CD4-positive, CD25-positive, alpha-beta regulatory T cell (primary cell): Measurements from ENCODE around the gene COL4A6. TPM values are rescaled to one million over a fixed set of nuclear protein-coding genes. Genes with fewer than 3 reads are reported as not detected.
A peak's percentile ranks its signal among the peaks of the same experiment; 100 is the strongest.

Source experiments
- ATAC-seq, 2 donors: fragments of 150-1000 bp; cut with Tn5 transposase; one replicate each; pipeline ENCODE4 v1.10.0; 2021; ENCODE audit warnings: low read depth in 2 of 2, moderate number of reproducible peaks in 2 of 2, moderate library complexity in 1 of 2
- DNase-seq, 3 donors: peaks; one replicate each; pipeline versions ENCODE4 v3.0.0 to v3.0.0-alpha.2; 2012 to 2022; ENCODE audit warnings: mixed read lengths in 1 of 3
- H3K27ac ChIP-seq: one replicate; pipeline ENCODE4 v1.7.0; 2013; ENCODE audit warnings: mild to moderate bottlenecking, low read length; ENCODE audit not compliant: insufficient read depth, poor library complexity, severe bottlenecking
- H3K27me3 ChIP-seq: one replicate; pipeline ENCODE4 v1.7.0; 2013; ENCODE audit warnings: low read length; ENCODE audit not compliant: control insufficient read depth, insufficient read depth
- H3K36me3 ChIP-seq: one replicate; pipeline ENCODE4 v1.7.0; 2013; ENCODE audit warnings: mild to moderate bottlenecking, low read length, moderate library complexity; ENCODE audit not compliant: control insufficient read depth, insufficient read depth
- H3K4me1 ChIP-seq: 2 replicates; pipeline ENCODE4 v1.7.0; 2013; ENCODE audit warnings: mild to moderate bottlenecking, low read length; ENCODE audit not compliant: insufficient read depth, control insufficient read depth, poor library complexity, severe bottlenecking
- H3K4me3 ChIP-seq: one replicate; pipeline ENCODE4 v1.7.0; 2013; ENCODE audit warnings: low read depth, mild to moderate bottlenecking, low read length, moderate library complexity
- H3K9me3 ChIP-seq, 2 experiments: 1 replicate in 1 of 2; 2 replicates in 1 of 2; pipeline ENCODE4 v1.7.0; 2013; ENCODE audit warnings: low read length in 2 of 2, mild to moderate bottlenecking in 1 of 2, moderate library complexity in 1 of 2; ENCODE audit not compliant: control insufficient read depth in 2 of 2
- H3K27ac Mint-ChIP-seq, 3 donors: one replicate each; pipeline ENCODE4 v1.8.0; 2020 to 2022; ENCODE audit warnings: mild to moderate bottlenecking in 3 of 3, mixed read lengths in 3 of 3, moderate library complexity in 2 of 3
- H3K27me3 Mint-ChIP-seq: one replicate; pipeline ENCODE4 v1.8.0; 2022; ENCODE audit warnings: mild to moderate bottlenecking, mixed read lengths
- H3K36me3 Mint-ChIP-seq: one replicate; pipeline ENCODE4 v1.8.0; 2020; ENCODE audit warnings: mixed read lengths
- H3K4me1 Mint-ChIP-seq, 4 donors: one replicate each; pipeline ENCODE4 v1.8.0; 2020 to 2022; ENCODE audit warnings: mixed read lengths in 4 of 4, mild to moderate bottlenecking in 1 of 4
- H3K4me3 Mint-ChIP-seq, 4 donors: one replicate each; pipeline ENCODE4 v1.8.0; 2020 to 2022; ENCODE audit warnings: mild to moderate bottlenecking in 4 of 4, mixed read lengths in 4 of 4, moderate library complexity in 3 of 4
- H3K9me3 Mint-ChIP-seq, 7 donors: one replicate each; pipeline ENCODE4 v1.8.0; 2020 to 2022; ENCODE audit warnings: mixed read lengths in 7 of 7, mild to moderate bottlenecking in 3 of 7, moderate library complexity in 2 of 7
- polyA plus RNA-seq, 4 donors: library from polyadenylated mRNA; unstranded; fragments of 300-500 nt; fragmentation: Illumina TruSeq; gene quantifications; one replicate each; pipeline ENCODE4 v1.2.3, GENCODE V29; 2021
- total RNA-seq: library from RNA; stranded (reverse); gene quantifications from one replicate; pipeline ENCODE4 v1.2.3, GENCODE V29; 2022

The COL4A6 gene
- total and polyA plus RNA-seq, 5 donors from 2014 or later: not detected

GRCh38 chrX:108216919-108217571 is 221.2 kb downstream of the COL4A6 start:
- no peaks in the 10 kb centered on the region for H3K27me3 Mint-ChIP-seq
- ATAC-seq: no peak

GRCh38 chrX:108216405-108216804 is 221.8 kb downstream of the COL4A6 start:
- Mint-ChIP-seq H3K4me1 (no peaks in the 10 kb centered on the region), H3K27me3 (no peaks in the 10 kb centered on the region), H3K27ac (no peak overlapping the region), H3K9me3 (no peaks in the 10 kb centered on the region), H3K4me3 (no peak overlapping the region), H3K36me3 (no peaks in the 10 kb centered on the region)
- no peaks in the 10 kb centered on the region for H3K27me3 ChIP-seq
- no peak for ATAC-seq
- no peaks in the 10 kb centered on the region for H3K9me3 ChIP-seq
- no peak overlapping the region for H3K27ac ChIP-seq
- H3K36me3 ChIP-seq: no peaks in the 10 kb centered on the region
- no peaks in the 10 kb centered on the region for H3K4me1 ChIP-seq
- H3K4me3 ChIP-seq: no peak overlapping the region
- no peak for DNase-seq

More at GRCh38 chrX:108216919-108217571, 221.2 kb downstream of the COL4A6 start:
- no peaks in the 10 kb centered on the region for H3K27me3 ChIP-seq
- H3K36me3 Mint-ChIP-seq: no peaks in the 10 kb centered on the region
- H3K27ac Mint-ChIP-seq: no peak overlapping the region
- no peaks in the 10 kb centered on the region for H3K36me3 ChIP-seq
- no peak overlapping the region for H3K27ac ChIP-seq
- H3K4me3 Mint-ChIP-seq: no peak overlapping the region
- no peaks in the 10 kb centered on the region for H3K4me1 Mint-ChIP-seq
- DNase-seq: no peak
- H3K9me3 Mint-ChIP-seq: no peaks in the 10 kb centered on the region
- no peak overlapping the region for H3K4me3 ChIP-seq
- H3K9me3 ChIP-seq: no peaks in the 10 kb centered on the region
- H3K4me1 ChIP-seq: no peaks in the 10 kb centered on the region

- Histone ChIP-seq H3K4me1 (no peaks in the 10 kb centered on the region), H3K9me3 (no peaks in the 10 kb centered on the region), H3K36me3 (no peaks in the 10 kb centered on the region), H3K27me3 (no peaks in the 10 kb centered on the region), H3K4me3 (no peak overlapping the region), H3K27ac (no peak overlapping the region)
- no peak for ATAC-seq
- Mint-ChIP-seq H3K27me3 (no peaks in the 10 kb centered on the region), H3K4me1 (no peaks in the 10 kb centered on the region), H3K36me3 (no peaks in the 10 kb centered on the region), H3K9me3 (peaks cover 0 to 1% (median 0%) of the 10 kb centered on the region in 7 donors), H3K4me3 (no peak overlapping the region), H3K27ac (no peak overlapping the region)
- no peak for DNase-seq
These were observed 226.9 kb downstream of the COL4A6 start for GRCh38 chrX:108211301-108211700.

- Mint-ChIP-seq H3K27ac (no peak overlapping the region), H3K4me1 (no peaks in the 10 kb centered on the region), H3K36me3 (no peaks in the 10 kb centered on the region), H3K9me3 (peaks cover 0 to 1% (median 0%) of the 10 kb centered on the region in 7 donors), H3K27me3 (peaks cover 5% of the 10 kb centered on the region), H3K4me3 (no peak overlapping the region)
- ATAC-seq: no peak
- Histone ChIP-seq H3K36me3 (no peaks in the 10 kb centered on the region), H3K4me3 (no peak overlapping the region), H3K27me3 (no peaks in the 10 kb centered on the region), H3K4me1 (no peaks in the 10 kb centered on the region), H3K9me3 (no peaks in the 10 kb centered on the region), H3K27ac (no peak overlapping the region)
- no peak for DNase-seq
These were observed 229.1 kb downstream of the COL4A6 start for GRCh38 chrX:108209006-108209554.

GRCh38 chrX:108203540-108203939 is 234.7 kb downstream of the COL4A6 start:
- Histone ChIP-seq H3K4me1 (no peaks in the 10 kb centered on the region), H3K27me3 (peaks cover under 1% of the 10 kb centered on the region), H3K27ac (no peak overlapping the region), H3K4me3 (no peak overlapping the region), H3K9me3 (no peaks in the 10 kb centered on the region), H3K36me3 (no peaks in the 10 kb centered on the region)
- Mint-ChIP-seq H3K4me1 (no peaks in the 10 kb centered on the region), H3K27me3 (peaks cover 5% of the 10 kb centered on the region), H3K4me3 (no peak overlapping the region), H3K27ac (no peak overlapping the region), H3K36me3 (no peaks in the 10 kb centered on the region), H3K9me3 (peaks cover 0 to 1% (median 0%) of the 10 kb centered on the region in 7 donors)
- ATAC-seq (no peak), DNase-seq (no peak)

- Histone ChIP-seq H3K4me1 (no peaks in the 10 kb centered on the region), H3K27me3 (peaks cover 1% of the 10 kb centered on the region), H3K36me3 (no peaks in the 10 kb centered on the region), H3K27ac (no peak overlapping the region), H3K9me3 (no peaks in the 10 kb centered on the region), H3K4me3 (no peak overlapping the region)
- peak in 1 of 3 donors; percentile 16 for DNase-seq
- H3K36me3 Mint-ChIP-seq: no peaks in the 10 kb centered on the region
- no peaks in the 10 kb centered on the region for H3K4me1 Mint-ChIP-seq
- ATAC-seq: no peak
- H3K27ac Mint-ChIP-seq: no peak overlapping the region
- H3K4me3 Mint-ChIP-seq: no peak overlapping the region
- H3K9me3 Mint-ChIP-seq: no peaks in the 10 kb centered on the region
- peaks cover 3% of the 10 kb centered on the region for H3K27me3 Mint-ChIP-seq
These were observed 238.5 kb downstream of the COL4A6 start for GRCh38 chrX:108199691-108200090.

GRCh38 chrX:108199041-108199440 is 239.2 kb downstream of the COL4A6 start:
- no peaks in the 10 kb centered on the region for H3K9me3 ChIP-seq
- no peak overlapping the region for H3K27ac Mint-ChIP-seq
- no peak overlapping the region for H3K4me3 Mint-ChIP-seq
- no peak overlapping the region for H3K4me3 ChIP-seq
- H3K9me3 Mint-ChIP-seq: no peaks in the 10 kb centered on the region
- no peaks in the 10 kb centered on the region for H3K4me1 ChIP-seq
- H3K27me3 ChIP-seq: peaks cover 1% of the 10 kb centered on the region
- no peaks in the 10 kb centered on the region for H3K4me1 Mint-ChIP-seq
- H3K27ac ChIP-seq: no peak overlapping the region
- H3K36me3 ChIP-seq: no peaks in the 10 kb centered on the region
- ATAC-seq: no peak
- H3K27me3 Mint-ChIP-seq: no peaks in the 10 kb centered on the region
- no peaks in the 10 kb centered on the region for H3K36me3 Mint-ChIP-seq
- no peak for DNase-seq

GRCh38 chrX:108198420-108198819 is 239.8 kb downstream of the COL4A6 start:
- Mint-ChIP-seq H3K4me1 (no peaks in the 10 kb centered on the region), H3K4me3 (no peak overlapping the region), H3K36me3 (no peaks in the 10 kb centered on the region), H3K27ac (no peak overlapping the region), H3K9me3 (no peaks in the 10 kb centered on the region), H3K27me3 (no peaks in the 10 kb centered on the region)
- ATAC-seq (no peak), DNase-seq (no peak)
- Histone ChIP-seq H3K9me3 (no peaks in the 10 kb centered on the region), H3K4me3 (no peak overlapping the region), H3K27me3 (peaks cover 1% of the 10 kb centered on the region), H3K4me1 (no peaks in the 10 kb centered on the region), H3K36me3 (no peaks in the 10 kb centered on the region), H3K27ac (no peak overlapping the region)
